HG03060 (cell line): ENCODE measurements around the gene ACTN4.

ENCODE experiments used
- ATAC-seq: cut with Tn5 transposase; IDR thresholded peaks from one replicate; pipeline ENCODE4 v1.9.1; 2021; ENCODE audit warnings: low read depth, moderate number of reproducible peaks; ENCODE audit not compliant: unreplicated experiment

The ACTN4 gene

GRCh38 chr19:38692458-38693379, 45.3 kb downstream of the ACTN4 start:
- ATAC-seq, result no peak

GRCh38 chr19:38693380-38694223, 46.2 kb downstream of the ACTN4 start:
- no peak for ATAC-seq

GRCh38 chr19:38695317-38695683, 47.9 kb downstream of the ACTN4 start:
- no peak for ATAC-seq

- ATAC-seq, result no peak
These were observed 48.6 kb downstream of the ACTN4 start for GRCh38 chr19:38695832-38696728.

GRCh38 chr19:38696729-38697055, 49.2 kb downstream of the ACTN4 start:
- no peak for ATAC-seq

- no peak for ATAC-seq
These were observed 49.7 kb downstream of the ACTN4 start for GRCh38 chr19:38697197-38697596.

GRCh38 chr19:38697641-38698071, 50.2 kb downstream of the ACTN4 start:
- no peak for ATAC-seq

GRCh38 chr19:38698225-38699026, 51.0 kb downstream of the ACTN4 start:
- no peak for ATAC-seq

- ATAC-seq, result no peak
These were observed 51.5 kb downstream of the ACTN4 start for GRCh38 chr19:38699027-38699346.

- no peak for ATAC-seq
These were observed 52.3 kb downstream of the ACTN4 start for GRCh38 chr19:38699647-38700349.

GRCh38 chr19:38700350-38700901, 53.0 kb downstream of the ACTN4 start:
- ATAC-seq, result no peak

GRCh38 chr19:38700902-38701454, 53.5 kb downstream of the ACTN4 start:
- no peak for ATAC-seq

GRCh38 chr19:38701455-38702063, 54.1 kb downstream of the ACTN4 start:
- ATAC-seq, result no peak

- ATAC-seq, result no peak
These were observed 54.8 kb downstream of the ACTN4 start for GRCh38 chr19:38702278-38702677.

- ATAC-seq, result no peak
These were observed 56.1 kb downstream of the ACTN4 start for GRCh38 chr19:38703509-38703908.

GRCh38 chr19:38704488-38705026, 57.1 kb downstream of the ACTN4 start:
- ATAC-seq, result no peak

- no peak for ATAC-seq
These were observed 58.0 kb downstream of the ACTN4 start for GRCh38 chr19:38705197-38706019.
